Natural killer cell (primary cell): ENCODE measurements around the gene NR6A1. TPM values are rescaled to one million over a fixed set of nuclear protein-coding genes. Genes with fewer than 3 reads are reported as not detected.

Source experiments
- ATAC-seq, 3 donors: fragments of 150-1000 bp in 2 of 3; fragments of 200-7000 bp in 1 of 3; cut with Tn5 transposase; 1 replicate in 1 of 3; 2 replicates in 2 of 3; pipeline ENCODE4 v1.10.0; 2021; ENCODE audit warnings: mild to moderate bottlenecking in 2 of 3, moderate library complexity in 2 of 3
- DNase-seq, 2 donors: peaks; one replicate each; pipeline versions ENCODE4 v3.0.0 to v3.0.0-alpha.2; 2013 to 2021; ENCODE audit warnings: mixed read lengths in 1 of 2
- H3K27ac ChIP-seq: one replicate; pipeline ENCODE4 v1.5.1; 2013; ENCODE audit warnings: mild to moderate bottlenecking, low read length
- H3K27me3 ChIP-seq: one replicate; pipeline ENCODE4 v1.6.1; 2013; ENCODE audit warnings: low read length; ENCODE audit not compliant: control insufficient read depth, insufficient read depth
- H3K36me3 ChIP-seq: one replicate; pipeline ENCODE4 v1.6.1; 2013; ENCODE audit warnings: low read length; ENCODE audit not compliant: control insufficient read depth, insufficient read depth
- H3K4me1 ChIP-seq: one replicate; pipeline ENCODE4 v1.6.1; 2013; ENCODE audit warnings: low read length; ENCODE audit not compliant: control insufficient read depth, insufficient read depth
- H3K4me3 ChIP-seq: one replicate; pipeline ENCODE4 v1.5.1; 2013; ENCODE audit warnings: low read length
- H3K9me3 ChIP-seq: one replicate; pipeline ENCODE4 v1.6.1; 2013; ENCODE audit warnings: low read length; ENCODE audit not compliant: control insufficient read depth, insufficient read depth
- H3K27ac Mint-ChIP-seq, 2 donors: one replicate each; pipeline ENCODE4 v1.8.0; 2022; ENCODE audit warnings: mild to moderate bottlenecking in 2 of 2, mixed read lengths in 2 of 2, moderate library complexity in 1 of 2
- H3K27me3 Mint-ChIP-seq, 2 donors: one replicate each; pipeline ENCODE4 v1.8.0; 2022; ENCODE audit warnings: low read depth in 2 of 2, mixed read lengths in 2 of 2
- H3K36me3 Mint-ChIP-seq: one replicate; pipeline ENCODE4 v1.8.0; 2022; ENCODE audit warnings: mixed read lengths
- H3K4me1 Mint-ChIP-seq, 2 donors: one replicate each; pipeline ENCODE4 v1.8.0; 2022; ENCODE audit warnings: mixed read lengths in 2 of 2
- H3K4me3 Mint-ChIP-seq: one replicate; pipeline ENCODE4 v1.8.0; 2022; ENCODE audit warnings: mild to moderate bottlenecking, moderate library complexity, mixed read lengths
- H3K9me3 Mint-ChIP-seq, 2 donors: one replicate each; pipeline ENCODE4 v1.8.0; 2022; ENCODE audit warnings: mixed read lengths in 2 of 2
- CTCF ChIP-seq: fragments of 200-600 bp; IDR thresholded peaks from one replicate; pipeline ENCODE4 v1.8.0; 2022; ENCODE audit warnings: antibody characterized with exemption
- whole genome bisulfite sequencing: methylation state at CpG from one replicate; pipeline ENCODE4 v1.1.7; 2013; ENCODE audit warnings: missing lambda C conversion rate; ENCODE audit not compliant: insufficient coverage; 5-methylcytosine and 5-hydroxymethylcytosine counted together
- intact Hi-C: fragments of 100-400 bp; cut with micrococcal nuclease; formaldehyde crosslinking; loops from one replicate; pipeline ENCODE4 v1.14.2; 2022
- total RNA-seq, 4 donors: library from RNA; stranded (reverse); fragments of 120-200 nt in 1 of 4; gene quantifications; one replicate each; pipeline versions ENCODE4 v1.2.3 to v1.2.4, GENCODE V29; 2013 to 2022

Gene NR6A1
- total RNA-seq, 3 donors from 2014 or later (not counting 1 experiment from before 2014, with no cell fraction given) = 0.07 to 0.75 (median 0.49) TPM

DNA sequence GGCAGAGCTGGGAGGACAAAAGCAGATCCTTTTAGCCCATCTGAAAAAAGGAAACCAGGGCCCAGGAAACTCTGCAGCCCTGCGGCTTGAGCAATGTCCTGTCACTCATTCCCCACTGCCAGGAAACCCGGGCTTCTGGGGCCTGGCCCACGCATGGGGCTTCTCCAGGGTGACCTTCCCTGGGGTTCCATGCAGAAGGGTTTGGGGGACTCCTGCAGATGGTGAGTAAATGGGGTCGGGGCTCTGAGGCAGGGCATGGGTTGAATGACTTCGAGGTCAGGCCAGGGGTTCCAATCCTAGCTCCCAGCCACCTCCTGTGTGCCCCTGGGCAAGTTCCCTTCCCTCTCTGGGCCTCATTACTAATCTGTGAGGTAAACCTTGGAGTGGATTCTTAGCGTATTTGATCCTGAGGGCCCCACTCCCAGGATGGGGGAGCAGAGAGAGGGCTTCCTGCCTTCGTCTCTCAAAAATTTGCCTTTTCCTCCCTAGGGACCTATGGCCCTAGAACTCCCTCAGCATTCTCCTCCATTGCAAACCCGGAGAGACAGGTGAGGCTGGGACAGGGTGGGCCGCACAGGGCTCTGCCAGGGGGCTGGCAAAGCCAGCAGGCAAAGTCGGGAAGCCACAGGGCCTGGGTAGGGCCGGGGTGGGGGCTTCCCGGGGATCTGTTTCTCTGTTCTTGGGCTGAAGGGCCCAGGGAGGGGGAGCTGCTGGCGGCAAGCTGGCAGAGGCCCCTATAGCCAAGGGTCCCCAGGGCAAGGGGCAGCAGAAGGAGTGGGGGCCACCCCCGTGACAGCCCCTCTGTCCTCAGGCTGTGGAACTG lies 295.0 kb downstream of the NR6A1 start:
- no peaks in the 10 kb centered on the region for H3K36me3 Mint-ChIP-seq
- peaks cover 7 to 18% of the 10 kb centered on the region in 2 donors for H3K27me3 Mint-ChIP-seq
- Histone ChIP-seq H3K9me3 (no peaks in the 10 kb centered on the region), H3K27me3 (peaks cover 8% of the 10 kb centered on the region), H3K36me3 (no peaks in the 10 kb centered on the region), H3K4me3 (no peak overlapping the region), H3K27ac (no peak overlapping the region), H3K4me1 (peaks cover 5% of the 10 kb centered on the region)
- no peak for TF ChIP-seq CTCF
- intact Hi-C loops = no loop called here
- peaks cover 0 to 6% of the 10 kb centered on the region in 2 donors for H3K4me1 Mint-ChIP-seq
- no peaks in the 10 kb centered on the region for H3K9me3 Mint-ChIP-seq
- ATAC-seq (no peak), DNase-seq (no peak)
- no peak overlapping the region for H3K27ac Mint-ChIP-seq
- WGBS = 72% methylated on average over 13 of the region's 14 CpGs
- H3K4me3 Mint-ChIP-seq = no peak overlapping the region

DNA sequence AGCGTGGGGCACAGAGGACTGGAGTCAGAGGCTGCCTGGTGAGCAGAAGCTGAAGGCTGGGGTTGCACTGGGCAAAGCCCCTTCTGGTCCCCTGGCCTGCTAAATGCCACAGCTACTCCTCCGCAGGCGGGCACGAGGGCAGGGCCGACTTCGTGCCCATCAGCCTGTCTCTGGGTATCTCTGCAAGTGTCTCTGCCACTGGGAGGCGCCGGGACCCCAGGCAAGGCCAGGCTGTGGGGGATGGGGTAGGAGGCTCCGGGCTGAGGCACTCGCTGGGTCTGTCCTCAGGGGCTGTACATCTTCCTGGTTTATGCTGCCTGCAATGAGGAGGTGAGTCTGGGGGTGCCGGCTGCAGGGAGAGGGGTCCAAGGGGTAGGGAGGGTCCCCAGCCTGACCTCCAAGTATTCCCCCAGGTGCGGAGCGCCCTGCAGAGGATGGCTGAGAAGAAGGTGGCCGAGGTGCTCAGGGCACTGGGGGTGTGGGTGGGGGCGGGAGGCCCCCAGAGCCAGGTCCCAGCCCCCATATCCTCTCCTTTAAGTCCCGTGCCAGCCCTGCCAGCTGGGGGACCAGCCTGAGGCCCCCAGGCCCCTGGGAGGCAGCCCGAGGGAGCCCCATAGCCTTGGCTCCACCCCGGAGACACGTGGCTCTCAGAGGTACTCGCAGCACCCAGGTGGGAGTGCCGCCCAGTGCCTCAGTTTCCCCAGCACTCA lies 295.8 kb downstream of the NR6A1 start:
- Histone ChIP-seq H3K4me1 (peaks cover 5% of the 10 kb centered on the region), H3K36me3 (no peaks in the 10 kb centered on the region), H3K9me3 (no peaks in the 10 kb centered on the region), H3K27ac (no peak overlapping the region), H3K4me3 (no peak overlapping the region), H3K27me3 (peaks cover 8% of the 10 kb centered on the region)
- no peak for TF ChIP-seq CTCF
- Mint-ChIP-seq H3K4me1 (peaks cover 0 to 3% of the 10 kb centered on the region in 2 donors), H3K27ac (no peak overlapping the region), H3K4me3 (no peak overlapping the region), H3K9me3 (no peaks in the 10 kb centered on the region), H3K36me3 (no peaks in the 10 kb centered on the region), H3K27me3 (peaks cover 7 to 18% of the 10 kb centered on the region in 2 donors)
- ATAC-seq (no peak), DNase-seq (no peak)
- intact Hi-C loops = no loop called here
- WGBS = 80% methylated on average over 21 of the region's 21 CpGs

- no peak overlapping the region for H3K27ac Mint-ChIP-seq
- intact Hi-C loops = no loop called here
- H3K36me3 Mint-ChIP-seq = no peaks in the 10 kb centered on the region
- no peaks in the 10 kb centered on the region for H3K9me3 Mint-ChIP-seq
- no peak for TF ChIP-seq CTCF
- peaks cover 8% of the 10 kb centered on the region for H3K27me3 ChIP-seq
- H3K36me3 ChIP-seq = no peaks in the 10 kb centered on the region
- DNase-seq (no peak), ATAC-seq (no peak)
- no peak overlapping the region for H3K27ac ChIP-seq
- no peaks in the 10 kb centered on the region for H3K9me3 ChIP-seq
- peaks cover 7 to 14% of the 10 kb centered on the region in 2 donors for H3K27me3 Mint-ChIP-seq
- no peaks in the 10 kb centered on the region for H3K4me1 Mint-ChIP-seq
- no peak overlapping the region for H3K4me3 Mint-ChIP-seq
- 52% methylated on average over 4 of the region's 4 CpGs for WGBS
- peaks cover 5% of the 10 kb centered on the region for H3K4me1 ChIP-seq
- H3K4me3 ChIP-seq = no peak overlapping the region
These were observed 297.0 kb downstream of the NR6A1 start for GRCh38 chr9:124474151-124474550.
